Activated CD4-positive, alpha-beta T cell treated with anti-CD3 and anti-CD28 coated beads, Interleukin-2, amount 10 ng/mL, durations not matched to agents 24 days and 14 days (primary cell): ENCODE results near the gene NRP1. TPM values are rescaled to one million over a fixed set of nuclear protein-coding genes. Genes with fewer than 3 reads are reported as not detected.
"Not testable (repeated sequence)": the region's sequence is repeated elsewhere in the genome, so short reads cannot be mapped to it uniquely, and the experiment has no call there.

Experiments used
- DNase-seq: peaks from one replicate; pipeline ENCODE4 v3.0.0; 2022
- H3K27ac Mint-ChIP-seq: one replicate; pipeline ENCODE4 v1.8.0; 2022; ENCODE audit warnings: mild to moderate bottlenecking, mixed read lengths
- H3K27me3 Mint-ChIP-seq: one replicate; pipeline ENCODE4 v1.8.0; 2022; ENCODE audit warnings: mixed read lengths
- H3K36me3 Mint-ChIP-seq: one replicate; pipeline ENCODE4 v1.8.0; 2022; ENCODE audit warnings: low read depth, mild to moderate bottlenecking, mixed read lengths
- H3K4me1 Mint-ChIP-seq: one replicate; pipeline ENCODE4 v1.8.0; 2021; ENCODE audit warnings: mixed read lengths
- H3K4me3 Mint-ChIP-seq: one replicate; pipeline ENCODE4 v1.8.0; 2022; ENCODE audit warnings: mild to moderate bottlenecking, moderate library complexity, mixed read lengths
- H3K9me3 Mint-ChIP-seq: one replicate; pipeline ENCODE4 v1.8.0; 2021; ENCODE audit warnings: mixed read lengths
- intact Hi-C: fragments of 100-400 bp; cut with micrococcal nuclease; formaldehyde crosslinking; loops from one replicate; pipeline ENCODE4 v1.15.1; 2023
- total RNA-seq: library from RNA; stranded (reverse); gene quantifications from 2 replicates; pipeline ENCODE4 v1.2.3, GENCODE V29; 2022

The NRP1 gene
- total RNA-seq, 1 donor from 2014 or later = 5.0 TPM

DNA sequence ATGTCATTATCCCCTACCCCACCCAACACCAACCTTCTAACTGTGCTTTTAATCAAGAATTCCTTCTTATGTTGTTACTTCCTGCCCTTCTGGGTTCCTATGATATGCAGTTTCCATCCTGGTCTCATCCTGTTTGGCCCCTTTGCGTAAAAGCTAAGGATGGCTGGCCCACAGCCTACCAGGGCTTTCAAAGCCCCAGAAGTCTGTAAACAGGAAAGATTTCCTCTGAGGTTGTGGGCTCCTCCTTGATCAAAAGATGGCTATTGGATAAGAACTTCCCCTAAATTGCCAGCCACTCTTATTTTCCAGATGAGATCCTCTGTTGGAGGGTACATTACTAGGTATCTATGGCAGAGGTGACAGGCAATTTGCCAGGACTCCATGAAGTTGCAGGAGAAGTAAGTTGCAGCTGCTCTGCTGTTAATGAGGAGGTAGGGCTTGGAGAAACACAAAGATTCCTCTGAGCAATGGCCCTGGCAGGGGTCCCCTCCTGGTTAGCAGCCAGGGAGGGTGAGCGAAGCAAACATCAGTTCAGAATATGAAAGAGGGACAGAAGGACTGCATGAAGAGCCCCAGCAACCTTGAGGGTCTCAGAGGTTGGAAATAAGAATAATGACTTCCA, 32.1 kb downstream of the NRP1 start:
- H3K36me3 Mint-ChIP-seq = no peaks in the 10 kb centered on the region
- H3K4me3 Mint-ChIP-seq = no peak overlapping the region
- peaks cover 2% of the 10 kb centered on the region for H3K27me3 Mint-ChIP-seq
- H3K9me3 Mint-ChIP-seq = no peaks in the 10 kb centered on the region
- intact Hi-C loops = no loop called here
- no peaks in the 10 kb centered on the region for H3K4me1 Mint-ChIP-seq
- DNase-seq = no peak
- H3K27ac Mint-ChIP-seq = no peak overlapping the region

DNA sequence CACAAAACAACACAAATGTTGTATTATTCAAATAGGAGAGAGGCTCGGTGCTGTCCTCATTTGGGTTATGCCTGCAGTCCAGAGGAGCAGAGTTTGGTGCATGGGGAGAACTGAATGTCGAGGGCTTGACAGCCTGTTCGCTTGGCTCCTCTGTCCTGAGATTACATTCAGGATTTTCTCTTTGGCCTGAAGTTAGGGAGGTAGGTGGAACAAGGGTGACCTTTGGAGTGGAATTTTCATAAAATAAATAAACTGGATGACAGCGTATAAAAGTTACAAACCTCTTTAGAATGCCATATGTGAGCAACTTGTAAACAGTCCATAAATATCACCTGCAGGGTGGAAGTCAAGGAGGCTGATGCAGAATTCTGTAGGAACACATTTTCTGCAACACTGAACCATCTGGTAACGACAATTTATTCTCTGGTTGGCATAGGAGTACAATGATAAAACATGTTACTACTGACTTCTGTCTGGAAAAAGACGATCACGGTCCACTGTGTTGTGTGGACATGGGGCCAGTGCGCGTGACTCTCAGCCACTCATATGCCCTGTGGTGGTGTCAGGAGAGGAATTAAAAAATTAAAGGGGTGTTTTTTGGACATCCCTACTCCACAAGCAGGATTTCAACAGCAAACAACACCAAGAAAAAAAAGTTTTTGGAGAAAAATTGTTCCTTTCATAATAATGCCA, 33.2 kb downstream of the NRP1 start:
- Mint-ChIP-seq H3K4me3 (no peak overlapping the region), H3K4me1 (no peaks in the 10 kb centered on the region), H3K27ac (no peak overlapping the region), H3K27me3 (peaks cover 2% of the 10 kb centered on the region), H3K36me3 (no peaks in the 10 kb centered on the region), H3K9me3 (no peaks in the 10 kb centered on the region)
- intact Hi-C loops = no loop called here
- no peak for DNase-seq

DNA sequence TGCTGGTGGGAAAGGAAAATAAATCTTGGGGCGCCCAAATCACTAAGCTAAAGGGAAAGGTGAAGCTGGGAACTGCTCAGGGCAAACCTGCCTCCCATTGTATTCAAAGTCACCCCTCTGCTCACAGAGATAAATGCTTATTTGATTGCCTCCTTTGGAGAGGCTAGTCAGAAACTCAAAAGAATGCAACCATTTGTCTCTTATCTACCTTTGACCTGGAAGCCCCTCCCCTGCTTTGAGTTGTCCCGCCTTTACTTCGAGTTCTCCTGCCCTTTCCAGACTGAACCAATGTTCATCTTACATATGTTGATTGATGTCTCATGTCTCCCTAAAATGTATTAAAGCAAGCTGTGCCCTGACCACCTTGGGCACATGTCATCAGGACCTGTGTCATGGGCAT, 33.9 kb downstream of the NRP1 start:
- H3K36me3 Mint-ChIP-seq, DNase-seq, H3K4me1 Mint-ChIP-seq, H3K9me3 Mint-ChIP-seq, H3K4me3 Mint-ChIP-seq, H3K27me3 Mint-ChIP-seq, H3K27ac Mint-ChIP-seq, intact Hi-C loops: not testable (repeated sequence)

DNA sequence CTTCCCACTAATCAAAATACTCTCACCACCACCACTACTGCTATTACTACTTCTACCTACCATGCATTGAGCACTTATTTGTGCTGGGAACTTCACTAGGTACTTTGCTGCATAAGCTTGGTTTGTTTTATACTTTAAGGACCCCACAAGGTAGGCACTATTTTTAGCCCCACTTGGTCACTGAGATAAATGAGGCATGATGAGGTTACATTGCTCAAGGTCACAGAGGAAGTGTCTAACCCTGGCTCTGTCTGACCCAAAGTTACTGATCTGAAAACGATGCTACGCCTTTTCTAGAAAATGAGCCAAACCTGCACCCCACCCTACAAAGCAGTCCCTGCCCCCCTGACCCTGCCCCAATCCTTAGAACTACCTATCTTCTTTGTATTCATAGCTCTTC, 35.6 kb downstream of the NRP1 start:
- Mint-ChIP-seq H3K27ac (no peak overlapping the region), H3K9me3 (no peaks in the 10 kb centered on the region), H3K4me3 (no peak overlapping the region), H3K36me3 (no peaks in the 10 kb centered on the region), H3K27me3 (peaks cover 2% of the 10 kb centered on the region), H3K4me1 (no peaks in the 10 kb centered on the region)
- DNase-seq = no peak
- intact Hi-C loops = no loop called here

DNA sequence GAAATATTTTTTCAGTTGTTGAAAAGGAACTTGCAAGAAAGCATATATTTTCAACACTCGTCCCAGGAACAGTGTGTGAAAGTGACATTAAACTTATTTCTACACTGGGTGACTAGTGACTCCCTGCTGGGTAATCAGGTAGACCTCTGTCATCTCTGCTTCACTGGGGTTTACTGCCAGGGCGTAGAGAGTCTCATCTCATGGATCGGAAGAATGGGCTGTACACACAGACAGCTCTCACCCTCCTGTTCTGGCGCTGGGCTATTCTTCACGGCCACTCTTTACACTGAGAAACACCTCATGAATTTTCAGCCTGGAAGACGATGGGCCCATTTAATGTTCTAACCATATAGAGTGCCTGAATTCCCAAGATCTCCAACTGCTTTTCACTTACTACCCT, 36.4 kb downstream of the NRP1 start:
- no peaks in the 10 kb centered on the region for H3K36me3 Mint-ChIP-seq
- no peaks in the 10 kb centered on the region for H3K4me1 Mint-ChIP-seq
- H3K27ac Mint-ChIP-seq = no peak overlapping the region
- intact Hi-C loops = no loop called here
- peaks cover 2% of the 10 kb centered on the region for H3K27me3 Mint-ChIP-seq
- no peaks in the 10 kb centered on the region for H3K9me3 Mint-ChIP-seq
- H3K4me3 Mint-ChIP-seq = no peak overlapping the region
- DNase-seq = no peak

DNA sequence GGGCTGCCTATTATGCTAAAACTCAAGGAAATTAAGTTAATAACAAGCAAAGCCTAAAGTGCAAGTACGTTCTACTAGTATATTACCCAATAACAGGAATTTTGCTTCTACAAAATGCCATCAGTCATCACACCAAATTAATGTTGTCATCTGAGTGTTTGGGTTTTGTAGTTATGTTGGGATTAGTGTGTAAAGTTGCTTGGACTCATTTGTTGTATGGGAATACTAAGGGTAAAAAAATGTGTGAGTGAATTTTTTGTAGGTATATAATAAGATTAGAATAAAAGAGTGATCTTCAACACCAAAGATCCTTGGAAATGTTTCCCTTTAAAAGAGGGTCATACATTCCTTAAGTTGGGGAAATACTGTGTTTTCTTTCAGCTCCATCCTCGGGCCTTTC, 38.6 kb downstream of the NRP1 start:
- Mint-ChIP-seq H3K4me3 (no peak overlapping the region), H3K27ac (no peak overlapping the region), H3K36me3 (no peaks in the 10 kb centered on the region), H3K4me1 (peaks cover 2% of the 10 kb centered on the region), H3K9me3 (no peaks in the 10 kb centered on the region), H3K27me3 (peaks cover 2% of the 10 kb centered on the region)
- DNase-seq = no peak
- intact Hi-C loops = no loop called here

DNA sequence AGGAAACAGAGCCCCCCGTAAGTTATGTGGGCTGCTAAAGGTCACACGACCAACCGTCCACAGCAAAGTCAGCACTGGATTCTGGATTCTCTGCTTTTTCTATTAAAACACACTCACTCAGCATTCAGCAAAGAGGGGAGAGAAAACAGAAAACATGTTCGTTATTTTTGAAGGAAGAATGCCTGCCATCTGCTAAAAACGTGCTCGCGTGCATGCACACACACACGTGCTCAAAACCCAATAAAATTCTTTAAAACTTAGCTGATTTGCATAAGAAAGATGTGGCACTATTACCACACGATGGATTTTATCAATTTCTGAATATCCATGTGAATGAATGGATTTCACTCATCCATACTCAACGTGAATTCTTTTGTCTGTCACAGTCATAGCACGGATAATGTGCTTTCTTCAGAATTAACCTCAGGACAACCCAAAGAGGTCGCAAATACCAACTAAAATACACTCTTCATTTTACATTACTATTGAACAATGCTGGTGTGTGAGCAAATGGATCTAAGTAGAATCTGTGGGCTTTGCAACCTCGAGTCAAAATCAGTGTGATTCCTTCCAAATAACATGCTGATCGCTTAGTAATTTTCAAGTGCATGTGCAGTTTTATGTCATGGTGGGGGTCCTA, 40.8 kb downstream of the NRP1 start:
- Mint-ChIP-seq H3K4me3 (no peak overlapping the region), H3K9me3 (no peaks in the 10 kb centered on the region), H3K27me3 (peaks cover 9% of the 10 kb centered on the region), H3K27ac (no peak overlapping the region), H3K36me3 (no peaks in the 10 kb centered on the region), H3K4me1 (peaks cover 2% of the 10 kb centered on the region)
- intact Hi-C loops = no loop called here
- DNase-seq = no peak

DNA sequence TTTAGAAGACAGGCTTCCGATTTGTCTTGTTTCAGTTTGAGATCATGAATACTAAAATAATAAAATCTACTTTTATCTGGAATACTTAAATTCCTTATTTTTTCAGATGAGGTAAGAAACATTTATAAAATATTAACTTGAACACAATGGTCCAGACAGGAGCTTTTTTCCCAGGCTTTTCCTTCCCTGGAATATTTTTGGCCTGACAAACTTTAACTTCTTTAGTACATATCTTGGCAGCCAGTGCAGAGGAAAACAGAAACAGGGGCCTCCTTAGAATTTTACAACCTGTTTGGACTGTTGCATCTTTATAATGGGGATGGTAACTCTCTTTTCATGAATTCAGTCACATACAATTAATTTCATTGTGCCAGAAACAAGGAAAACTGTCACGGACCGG, 41.4 kb downstream of the NRP1 start:
- no peak for DNase-seq
- Mint-ChIP-seq H3K4me3 (no peak overlapping the region), H3K27ac (no peak overlapping the region), H3K36me3 (no peaks in the 10 kb centered on the region), H3K27me3 (peaks cover 11% of the 10 kb centered on the region), H3K9me3 (no peaks in the 10 kb centered on the region), H3K4me1 (peaks cover 2% of the 10 kb centered on the region)
- intact Hi-C loops = no loop called here

DNA sequence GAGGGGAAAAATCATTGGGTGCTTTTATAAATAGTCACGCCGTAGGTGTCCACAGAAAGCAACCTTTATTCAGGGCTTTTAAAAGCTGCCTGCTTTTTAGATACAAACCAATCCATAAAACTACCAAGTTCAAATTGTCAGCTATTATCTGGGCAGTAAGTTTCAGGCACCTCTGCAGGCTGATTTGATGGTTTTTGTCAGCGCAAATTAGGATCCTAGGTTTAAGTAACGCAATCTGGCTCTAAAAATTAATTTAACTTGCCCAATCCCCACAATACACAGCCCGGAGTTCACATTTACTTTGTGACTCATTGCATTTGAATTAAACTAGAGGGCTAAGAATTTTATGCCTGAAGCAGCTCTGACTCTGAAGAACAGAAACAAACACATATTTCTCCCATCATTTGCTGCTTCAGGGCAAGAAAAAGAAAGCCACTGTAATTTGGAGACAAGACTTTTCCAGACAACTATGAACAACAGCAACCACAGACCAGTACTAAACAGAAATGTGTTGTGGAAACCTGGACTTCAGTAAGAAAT, 43.3 kb downstream of the NRP1 start:
- Mint-ChIP-seq H3K9me3 (no peaks in the 10 kb centered on the region), H3K27me3 (peaks cover 11% of the 10 kb centered on the region), H3K4me1 (peaks cover 2% of the 10 kb centered on the region), H3K36me3 (no peaks in the 10 kb centered on the region), H3K27ac (no peak overlapping the region), H3K4me3 (no peak overlapping the region)
- intact Hi-C loops = no loop called here
- DNase-seq = no peak

DNA sequence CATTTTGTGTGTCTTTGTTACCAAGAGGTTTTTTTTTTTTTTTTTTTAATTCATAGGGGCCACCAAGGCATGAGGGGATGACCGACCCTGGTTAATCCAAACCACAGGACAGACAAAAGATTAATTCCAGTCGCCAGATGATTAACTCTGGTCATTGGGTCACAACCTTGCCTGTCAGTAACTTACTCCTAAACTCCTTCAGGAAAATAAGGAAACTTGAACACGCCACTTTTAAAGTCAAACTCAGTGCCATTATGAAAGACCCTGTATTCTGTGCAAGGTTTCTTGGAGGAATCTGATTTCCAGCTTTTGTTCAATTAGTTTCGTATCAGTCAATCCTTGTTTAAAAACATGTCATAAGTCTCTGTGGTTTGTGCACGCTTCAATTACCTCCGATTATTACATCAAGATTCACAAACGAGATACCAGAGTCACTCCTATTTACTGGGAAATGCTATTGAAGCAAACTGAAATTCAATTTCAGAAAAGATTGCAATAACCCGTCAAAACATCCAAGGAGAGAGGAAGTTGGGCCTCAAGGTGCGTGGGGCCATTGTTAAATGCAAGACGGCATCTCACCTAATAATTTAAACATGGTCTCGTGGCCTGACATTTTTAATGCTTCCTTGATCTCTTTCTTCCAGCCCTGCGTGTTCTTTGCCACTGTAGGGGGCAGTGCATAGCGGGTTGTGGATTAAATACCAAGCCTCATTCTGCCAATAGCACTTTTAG, 44.0 kb downstream of the NRP1 start:
- Mint-ChIP-seq H3K27me3 (peaks cover 13% of the 10 kb centered on the region), H3K4me3 (no peak overlapping the region), H3K36me3 (no peaks in the 10 kb centered on the region), H3K27ac (no peak overlapping the region), H3K4me1 (peaks cover 2% of the 10 kb centered on the region), H3K9me3 (no peaks in the 10 kb centered on the region)
- intact Hi-C loops = no loop called here
- no peak for DNase-seq

DNA sequence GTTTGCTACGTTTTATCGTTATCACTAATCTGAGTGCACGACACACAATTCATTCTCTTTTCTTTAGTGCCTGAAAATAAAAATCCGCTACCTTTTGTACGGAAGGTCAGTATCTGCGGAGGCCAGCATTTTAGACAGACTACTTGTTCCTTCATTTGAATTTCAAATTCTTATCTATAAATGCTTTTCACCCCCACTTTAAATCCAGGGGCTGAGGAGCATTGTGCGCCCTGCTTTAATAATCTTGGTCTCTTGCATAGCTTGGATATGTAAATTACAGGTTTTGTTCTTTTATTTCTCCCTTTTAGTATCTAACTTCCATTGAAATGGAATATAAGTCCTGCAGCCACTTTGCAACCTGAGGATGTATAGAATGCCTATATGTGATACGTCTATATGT, 44.7 kb downstream of the NRP1 start:
- H3K9me3 Mint-ChIP-seq = no peaks in the 10 kb centered on the region
- H3K4me1 Mint-ChIP-seq = peaks cover 2% of the 10 kb centered on the region
- no peak overlapping the region for H3K4me3 Mint-ChIP-seq

DNA sequence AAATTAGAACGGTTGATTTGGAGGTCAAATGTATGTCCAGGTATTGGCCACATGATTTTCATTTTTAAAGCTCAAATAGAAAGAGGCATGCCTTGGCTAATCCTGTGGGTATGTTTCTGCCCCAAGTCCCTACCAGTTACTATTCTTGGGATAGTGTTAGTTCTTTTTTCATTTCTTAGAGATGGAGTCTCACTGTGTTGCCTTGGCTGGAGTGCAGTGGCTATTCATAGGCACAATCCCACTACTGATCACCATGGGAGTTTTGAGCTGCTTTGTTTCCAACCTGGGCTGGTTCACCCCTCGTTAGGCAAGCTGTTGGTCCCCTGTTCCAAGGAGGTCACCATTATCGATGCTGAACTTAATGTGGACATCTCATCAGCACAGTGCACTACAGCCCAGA, 46.3 kb downstream of the NRP1 start:
- Mint-ChIP-seq H3K27me3 (peaks cover 28% of the 10 kb centered on the region), H3K9me3 (no peaks in the 10 kb centered on the region), H3K4me1 (peaks cover 2% of the 10 kb centered on the region), H3K36me3 (no peaks in the 10 kb centered on the region), H3K27ac (no peak overlapping the region), H3K4me3 (no peak overlapping the region)
- DNase-seq = no peak
- intact Hi-C loops = no loop called here

More for the DNA sequence above, 44.7 kb downstream of the NRP1 start:
- intact Hi-C loops = no loop called here
- Mint-ChIP-seq H3K36me3 (no peaks in the 10 kb centered on the region), H3K27me3 (peaks cover 18% of the 10 kb centered on the region), H3K27ac (no peak overlapping the region)
- DNase-seq = no peak

DNA sequence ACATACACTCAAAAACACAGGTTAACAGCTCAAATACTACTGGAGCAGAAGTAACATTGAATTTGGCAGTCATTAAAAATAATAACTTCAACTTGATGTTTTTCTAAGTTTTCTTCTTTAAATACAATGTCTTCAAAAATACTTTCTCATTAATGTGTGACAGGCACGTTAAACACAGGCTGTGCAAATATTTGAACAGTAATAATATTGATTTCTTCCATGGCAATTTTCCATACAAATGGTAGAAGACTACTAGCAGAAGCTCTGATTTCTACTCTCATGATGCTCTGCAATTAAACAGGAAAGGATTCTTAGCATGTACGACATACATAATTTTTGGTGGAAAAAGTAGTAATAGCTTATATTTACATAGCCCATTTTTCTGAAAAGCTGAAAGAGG, 47.4 kb downstream of the NRP1 start:
- no peak overlapping the region for H3K4me3 Mint-ChIP-seq
- H3K27me3 Mint-ChIP-seq = peaks cover 35% of the 10 kb centered on the region
- DNase-seq = no peak
- intact Hi-C loops = no loop called here
- no peaks in the 10 kb centered on the region for H3K9me3 Mint-ChIP-seq
- H3K4me1 Mint-ChIP-seq = peaks cover 2% of the 10 kb centered on the region
- no peaks in the 10 kb centered on the region for H3K36me3 Mint-ChIP-seq
- no peak overlapping the region for H3K27ac Mint-ChIP-seq
